DMS53 (cell line): ENCODE measurements around the gene AASDHPPT.

Source experiments
- DNase-seq: peaks from one replicate; lab custom pipeline; 2025; lab: John Stamatoyannopoulos, UW

AASDHPPT gene

DNA sequence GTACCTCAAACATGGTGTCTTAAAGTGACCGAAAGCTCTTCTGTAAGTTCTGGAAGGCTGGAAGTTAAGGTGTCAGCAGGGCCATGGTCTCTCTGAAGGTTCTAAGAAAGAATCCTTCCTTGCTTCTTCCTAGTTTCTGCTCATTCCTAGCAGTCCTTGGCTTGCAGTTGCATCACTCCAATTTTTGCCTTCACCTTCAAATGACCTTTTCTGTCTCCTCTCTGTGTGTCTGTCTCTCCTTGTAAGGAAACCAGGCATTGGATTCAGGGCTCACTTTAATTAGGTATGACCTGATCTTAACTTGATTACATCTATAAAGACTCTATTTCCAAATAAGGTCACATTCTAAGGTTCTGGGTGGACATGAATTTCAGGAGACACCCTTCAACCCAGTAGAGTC, 8.7 kb downstream of the AASDHPPT start:
- no peak for DNase-seq

GRCh38 chr11:106086850-106087249, 9.4 kb downstream of the AASDHPPT start:
- DNase-seq = no peak

- peak; percentile 73 for DNase-seq
Observed at GRCh38 chr11:106087815-106088435, 10.5 kb downstream of the AASDHPPT start.

DNA sequence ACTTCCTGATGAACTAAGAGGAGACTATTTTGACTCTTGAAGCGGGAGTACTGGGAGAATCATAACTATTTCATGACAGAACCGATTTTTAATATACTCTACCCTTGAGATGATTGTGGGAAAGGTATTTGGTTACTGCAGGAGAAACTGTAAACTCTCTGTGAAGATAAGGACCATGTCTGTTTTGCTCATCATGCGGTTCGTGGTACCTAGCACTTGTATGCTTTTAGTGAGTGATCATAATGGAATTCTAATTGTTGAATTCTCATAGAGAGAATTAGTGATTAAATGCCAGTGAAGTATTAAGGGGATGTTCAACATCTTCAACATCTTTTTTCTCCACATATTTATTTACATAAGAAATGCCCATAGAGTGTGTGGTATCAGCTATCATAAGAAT, 11.4 kb downstream of the AASDHPPT start:
- DNase-seq = no peak

- peak; percentile 11 for DNase-seq
Observed at GRCh38 chr11:106091480-106092123, 14.1 kb downstream of the AASDHPPT start.

DNA sequence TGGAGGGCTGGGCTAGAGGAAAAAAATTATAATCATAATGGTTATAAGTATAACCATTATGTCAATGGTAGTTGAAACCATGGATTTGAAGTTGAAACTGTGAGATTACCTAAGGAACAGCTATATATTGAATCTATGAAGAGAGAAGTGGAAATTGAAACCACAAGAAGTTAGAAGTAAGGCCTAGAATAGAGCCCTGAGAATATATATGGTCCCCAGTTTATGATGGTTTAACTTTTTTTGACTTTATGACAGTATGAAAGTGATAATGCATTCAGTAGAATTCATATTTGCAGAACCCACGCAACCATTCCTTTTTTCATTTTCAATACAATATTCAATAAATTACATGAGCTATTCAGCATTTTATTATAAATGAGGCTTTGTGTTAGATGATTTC, 15.0 kb downstream of the AASDHPPT start:
- DNase-seq = no peak

DNA sequence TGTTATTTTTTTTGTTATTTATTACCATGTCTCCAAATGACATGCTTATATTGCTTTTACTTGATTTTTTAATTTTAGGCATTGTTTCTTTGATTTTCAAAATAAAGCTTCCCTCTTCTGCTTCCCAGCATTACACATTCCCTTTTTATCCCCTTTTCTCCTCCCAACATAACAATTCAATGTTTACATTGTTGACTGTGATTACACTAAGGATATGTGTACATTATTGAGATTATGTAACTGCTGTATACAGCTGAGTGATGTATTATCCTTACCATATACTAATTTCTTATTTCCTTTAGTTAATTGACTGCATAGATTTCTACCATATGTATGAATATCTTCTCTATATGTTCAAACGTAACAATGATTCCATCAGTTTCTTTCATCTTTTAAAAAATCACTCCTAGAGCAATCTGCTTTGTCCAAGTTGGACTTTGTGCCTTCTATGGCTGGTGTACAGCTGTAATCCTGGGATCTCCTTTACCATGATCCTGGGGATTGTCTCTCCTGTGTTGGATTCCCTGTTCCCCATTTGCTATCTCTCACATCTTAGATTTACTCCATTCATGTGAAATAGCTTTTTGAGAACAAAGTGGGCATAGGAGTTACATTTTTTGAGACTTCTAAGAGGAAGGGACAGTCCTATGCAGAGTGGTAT, 21.6 kb downstream of the AASDHPPT start:
- no peak for DNase-seq

GRCh38 chr11:106101370-106101769, 23.9 kb downstream of the AASDHPPT start:
- DNase-seq = no peak

DNA sequence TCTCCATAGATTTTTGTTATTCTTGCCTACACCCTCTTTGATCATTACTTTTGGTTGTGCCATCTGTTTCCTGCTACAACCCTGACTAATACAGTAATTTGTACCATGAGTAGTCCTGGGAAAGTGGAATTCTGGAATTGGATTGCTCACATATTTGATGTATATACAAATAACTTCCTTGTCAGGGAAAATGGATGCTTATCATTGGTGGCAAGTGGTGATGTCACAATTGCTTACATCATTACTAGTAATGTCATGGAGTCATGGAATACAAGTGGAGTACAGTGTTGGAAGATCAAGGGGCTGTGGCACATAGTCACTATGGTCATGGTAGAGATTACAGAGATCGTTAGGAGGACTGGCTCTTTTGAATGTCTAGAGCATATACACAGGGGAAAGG, 24.4 kb downstream of the AASDHPPT start:
- peak; percentile 23 for DNase-seq

- no peak for DNase-seq
Observed at GRCh38 chr11:106105986-106106385, 28.5 kb downstream of the AASDHPPT start.

DNA sequence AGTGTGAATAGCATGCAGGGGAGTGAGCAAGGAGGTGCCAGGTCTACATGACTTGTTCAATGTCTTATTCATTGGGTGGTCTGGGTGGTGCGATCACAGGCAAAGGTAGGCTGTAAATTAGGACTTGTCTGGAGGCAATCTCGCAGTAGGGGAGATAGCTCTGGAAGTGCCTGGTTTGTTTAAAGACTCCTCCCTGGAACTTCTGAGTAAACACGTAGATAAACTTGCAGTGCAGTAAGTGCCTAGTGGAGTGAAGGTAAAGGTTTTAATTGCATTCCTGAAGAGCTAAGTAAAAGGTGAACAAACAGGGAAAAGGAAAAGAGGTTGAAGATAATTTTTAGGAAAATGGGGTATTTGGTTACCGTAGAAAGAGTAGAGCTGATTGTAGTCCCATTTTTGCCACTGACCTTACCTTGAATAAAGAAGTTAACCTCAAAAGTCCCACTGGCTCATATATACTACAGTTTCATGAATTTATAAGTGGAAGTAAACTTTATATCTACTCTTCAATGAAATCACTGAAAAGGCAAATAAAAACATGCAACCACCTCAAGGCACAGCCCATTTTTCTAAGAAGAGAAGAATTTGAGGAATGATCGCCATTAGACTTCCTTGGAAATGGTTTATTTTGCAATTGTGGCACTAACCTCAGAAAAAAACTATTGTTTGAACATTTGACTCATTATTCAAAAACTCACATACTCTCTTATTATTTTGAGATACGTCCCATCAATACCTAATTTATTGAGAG, 44.3 kb downstream of the AASDHPPT start:
- DNase-seq = no peak

- DNase-seq = no peak
Observed at GRCh38 chr11:106127604-106128003, 50.1 kb downstream of the AASDHPPT start.

DNA sequence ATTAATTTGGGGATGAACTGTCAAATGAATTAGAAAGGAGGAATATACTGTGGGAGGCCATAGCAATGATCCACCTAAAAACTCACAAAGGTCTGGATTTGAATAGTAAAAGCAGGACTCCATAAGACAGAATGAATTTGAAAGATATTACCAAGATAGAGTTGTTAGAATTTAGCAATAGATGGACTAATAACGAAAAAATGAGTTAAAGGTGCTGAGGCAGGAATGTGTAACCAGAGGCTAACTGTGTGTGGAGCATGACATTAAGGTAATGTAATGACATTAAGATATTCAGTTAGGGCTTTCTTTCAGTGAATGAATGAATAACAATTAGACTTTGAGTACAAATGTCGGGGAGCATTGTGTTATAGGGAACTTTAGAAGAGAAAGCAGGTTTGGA, 51.3 kb downstream of the AASDHPPT start:
- DNase-seq = no peak

DNA sequence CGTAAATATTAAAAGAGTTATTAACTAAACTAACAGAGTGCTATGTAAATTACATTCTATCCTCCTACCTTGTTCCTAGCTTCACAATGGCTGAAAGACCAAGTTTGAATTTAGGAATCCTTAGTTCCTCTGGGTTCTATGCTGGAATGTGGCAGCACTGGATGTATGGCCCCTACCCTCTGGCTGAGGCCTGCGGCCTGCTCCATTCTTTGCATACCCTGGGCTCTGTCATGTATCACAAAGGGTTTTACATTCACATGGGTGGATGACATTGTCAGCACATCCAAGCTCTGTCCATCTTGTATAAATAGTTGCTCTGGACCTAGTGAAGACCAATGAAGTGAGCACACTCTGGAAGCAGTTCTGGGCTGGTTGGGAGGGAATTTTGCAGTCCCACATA, 54.5 kb downstream of the AASDHPPT start:
- DNase-seq = no peak

DNA sequence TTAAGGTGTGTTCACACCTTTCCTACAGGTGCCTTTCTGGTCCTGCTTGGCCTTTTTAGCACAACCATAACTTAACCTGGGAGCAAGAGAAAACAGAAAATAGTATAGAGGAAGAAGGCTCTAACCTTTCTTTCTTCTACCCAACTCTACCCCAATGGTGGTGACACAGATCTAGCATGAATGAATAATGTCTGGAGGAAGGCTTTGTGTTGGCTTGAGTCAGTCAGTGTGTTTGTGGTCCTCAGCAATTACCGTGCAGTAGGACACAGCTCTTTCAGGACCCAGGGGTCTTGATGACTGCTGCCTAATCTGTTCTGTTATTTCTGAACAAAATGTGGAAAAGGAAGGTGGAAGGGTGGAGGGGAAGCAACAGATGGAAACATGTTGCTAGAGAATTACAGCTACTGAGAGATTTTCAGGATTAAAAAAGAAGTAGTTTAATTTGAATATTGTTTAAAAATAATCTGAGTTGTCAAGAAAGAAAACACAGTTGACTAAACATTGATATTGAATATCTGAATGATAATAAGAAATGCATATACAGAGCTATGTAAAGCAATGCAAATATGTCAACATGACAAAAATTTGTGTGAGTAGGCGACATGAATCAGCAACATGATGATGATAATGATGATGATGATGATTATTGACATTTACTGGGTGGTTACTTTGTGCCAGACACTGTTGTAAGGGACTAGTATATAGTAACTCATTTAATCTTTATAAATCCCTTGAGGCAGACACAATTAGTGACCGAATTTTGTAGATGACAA, 55.3 kb downstream of the AASDHPPT start:
- no peak for DNase-seq

GRCh38 chr11:106133529-106133928, 56.1 kb downstream of the AASDHPPT start:
- peak; percentile 6 for DNase-seq

- no peak for DNase-seq
Observed at GRCh38 chr11:106137061-106137460, 59.6 kb downstream of the AASDHPPT start.

- DNase-seq = no peak
Observed at GRCh38 chr11:106137758-106138157, 60.3 kb downstream of the AASDHPPT start.
